HCT116 (cell line): ENCODE data around the gene ASCC2. TPM values are rescaled to one million over a fixed set of nuclear protein-coding genes. Genes with fewer than 3 reads are reported as not detected.

Source experiments
- ATAC-seq: fragments of 200-7000 bp; cut with Tn5 transposase; 2 replicates; pipeline ENCODE4 v1.9.1; 2020; ENCODE audit warnings: mild to moderate bottlenecking, moderate library complexity
- BruUV-seq: library from RNA; stranded (reverse); fragments of 400-500 nt; replicated peaks from 2 replicates; lab custom pipeline; 2021; lab: Mats Ljungman, UMichigan
- CTCF ChIA-PET: fragments of 300-600 bp; sonication (Branson Sonifier 250); formaldehyde crosslinking; loops from one replicate; lab custom pipeline; 2021; ENCODE audit warnings: antibody characterized with exemption; lab: Charles Lee
- POLR2A ChIA-PET: fragments of 300-600, 350-600 bp; sonication (Branson Sonifier 250); formaldehyde crosslinking; loops from one replicate; lab custom pipeline; 2021; ENCODE audit warnings: antibody characterized with exemption; lab: Charles Lee
- RAD21 ChIA-PET, 2 experiments: fragments of 300-600 bp; sonication (Branson Sonifier 250); formaldehyde crosslinking; loops; one replicate each; lab custom pipeline; 2023; ENCODE audit warnings: low total read pairs in 2 of 2; ENCODE audit not compliant: uncharacterized antibody in 2 of 2, unreplicated experiment in 2 of 2, low non-redundant PET in 1 of 2; lab: Charles Lee
- DNase-seq: peaks from one replicate; pipeline ENCODE4 v3.0.0-alpha.2; 2010; ENCODE audit warnings: low read depth, low spot score
- H2AFZ ChIP-seq: fragments of 200-600 bp; shearing (Covaris generic), sonication (generic); 2 replicates; pipeline ENCODE4 v1.6.1; 2017; ENCODE audit warnings: low read depth, mixed run types, mixed read lengths, antibody characterized with exemption, low read length; ENCODE audit not compliant: poor library complexity, severe bottlenecking
- H3K27ac ChIP-seq: 2 replicates; pipeline ENCODE4 v1.5.1; 2012; ENCODE audit warnings: low read depth, low read length
- H3K27me3 ChIP-seq: fragments of 200-600 bp; sonication (generic); 2 replicates; pipeline ENCODE4 v1.6.1; 2016; ENCODE audit warnings: mixed run types, low read length, mixed read lengths; ENCODE audit not compliant: insufficient read depth
- H3K36me3 ChIP-seq, 2 experiments: fragments of 200-500 bp in 1 of 2; fragments of 200-600 bp in 1 of 2; sonication (Bioruptor generic) in 1 of 2; sonication (generic) in 1 of 2; 2 replicates each; pipeline versions ENCODE4 v1.5.1 to v1.6.1; 2014 to 2016; ENCODE audit warnings: low read length in 2 of 2, inconsistent platforms in 1 of 2, mixed read lengths in 1 of 2, mixed run types in 1 of 2; ENCODE audit not compliant: insufficient read depth in 2 of 2, control insufficient read depth in 1 of 2
- H3K4me1 ChIP-seq, 2 experiments: fragments of 200-600 bp in 1 of 2; sonication (generic) in 1 of 2; 2 replicates each; pipeline versions ENCODE4 v1.5.1 to v1.6.1; 2012 to 2017; ENCODE audit warnings: low read length in 2 of 2, inconsistent platforms in 1 of 2, mild to moderate bottlenecking in 1 of 2, mixed read lengths in 1 of 2, mixed run types in 1 of 2, moderate library complexity in 1 of 2; ENCODE audit not compliant: insufficient read depth in 2 of 2, control insufficient read depth in 1 of 2
- H3K4me2 ChIP-seq: fragments of 200-600 bp; sonication (generic); 2 replicates; pipeline ENCODE4 v1.6.1; 2017; ENCODE audit warnings: mixed run types, low read length, mixed read lengths
- H3K4me3 ChIP-seq, 2 experiments: fragments of 200-600 bp in 1 of 2; sonication (generic) in 1 of 2; replicated peaks in 1 of 2; 2 replicates each; pipeline ENCODE4 v1.5.1; 2011 to 2016; ENCODE audit warnings: low read length in 2 of 2, control low read depth in 1 of 2, low read depth in 1 of 2, mild to moderate bottlenecking in 1 of 2, mixed read lengths in 1 of 2, mixed run types in 1 of 2
- H3K79me2 ChIP-seq: fragments of 200-600 bp; sonication (generic); 2 replicates; pipeline ENCODE4 v1.6.1; 2017; ENCODE audit warnings: mild to moderate bottlenecking, mixed run types, low read length, moderate library complexity, mixed read lengths; ENCODE audit not compliant: insufficient read depth
- H3K9ac ChIP-seq: fragments of 200-600 bp; sonication (generic); 2 replicates; pipeline ENCODE4 v1.6.1; 2016; ENCODE audit warnings: low read length, mixed read lengths
- H3K9me2 ChIP-seq: fragments of 200-600 bp; sonication (generic), shearing (Covaris generic); 2 replicates; pipeline ENCODE4 v1.6.1; 2017; ENCODE audit warnings: mixed run types, mild to moderate bottlenecking, moderate library complexity; ENCODE audit not compliant: insufficient read depth
- H3K9me3 ChIP-seq, 2 experiments: fragments of 200-500 bp in 1 of 2; fragments of 200-600 bp in 1 of 2; sonication (Bioruptor generic) in 1 of 2; sonication (generic) in 1 of 2; 2 replicates each; pipeline ENCODE4 v1.6.1; 2014 to 2017; ENCODE audit warnings: low read length in 2 of 2, mixed read lengths in 2 of 2, inconsistent platforms in 1 of 2, low read depth in 1 of 2, mild to moderate bottlenecking in 1 of 2, mixed run types in 1 of 2, moderate library complexity in 1 of 2; ENCODE audit not compliant: control insufficient read depth in 1 of 2, insufficient read depth in 1 of 2
- H4K20me1 ChIP-seq: fragments of 200-600 bp; sonication (generic), shearing (Covaris generic); 2 replicates; pipeline ENCODE4 v1.6.1; 2017; ENCODE audit warnings: mixed run types, mild to moderate bottlenecking, moderate library complexity; ENCODE audit not compliant: insufficient read depth
- CEBPB ChIP-seq: IDR thresholded peaks from 2 replicates; pipeline ENCODE4 v1.6.1; 2012; ENCODE audit warnings: low read depth
- EGR1 ChIP-seq: IDR thresholded peaks from 2 replicates; pipeline ENCODE4 v1.6.1; 2012; ENCODE audit warnings: low read depth
- EZH2 ChIP-seq: fragments of 200-600 bp; sonication (generic); IDR thresholded peaks from 2 replicates; pipeline ENCODE4 v1.6.1; 2017; ENCODE audit warnings: antibody characterized with exemption, mixed run types
- EZH2phosphoT487 ChIP-seq: fragments of 200-600 bp; IDR thresholded peaks from 2 replicates; pipeline ENCODE4 v1.6.1; 2018; ENCODE audit warnings: antibody characterized with exemption, borderline replicate concordance
- JUND ChIP-seq: IDR thresholded peaks from 2 replicates; pipeline ENCODE4 v1.6.1; 2012
- POLR2A ChIP-seq: IDR thresholded peaks from 2 replicates; pipeline ENCODE4 v1.7.0; 2011; ENCODE audit warnings: borderline replicate concordance; ENCODE audit not compliant: insufficient read depth, insufficient read length; ENCODE audit errors: extremely low read depth
- POLR2AphosphoS5 ChIP-seq: IDR thresholded peaks from 2 replicates; pipeline ENCODE4 v1.6.1; 2011; ENCODE audit warnings: mild to moderate bottlenecking, low read depth, low read length, moderate library complexity
- SRF ChIP-seq: IDR thresholded peaks from 2 replicates; pipeline ENCODE4 v1.6.1; 2012; ENCODE audit warnings: low read depth
- TCF7L2 ChIP-seq: IDR thresholded peaks from 2 replicates; pipeline ENCODE4 v1.7.0; 2011; ENCODE audit warnings: borderline replicate concordance, inconsistent platforms; ENCODE audit not compliant: insufficient read depth, insufficient read length; ENCODE audit errors: extremely low read depth
- YY1 ChIP-seq: IDR thresholded peaks from 2 replicates; pipeline ENCODE4 v1.6.1; 2011; ENCODE audit warnings: low read length, low read depth, moderate library complexity, mild to moderate bottlenecking; ENCODE audit not compliant: insufficient replicate concordance; ENCODE audit errors: extremely low read depth
- intact Hi-C: fragments of 100-400 bp; cut with micrococcal nuclease; formaldehyde crosslinking; loops from 2 replicates; pipeline ENCODE4 v1.10.0; 2022
- total RNA-seq: library from RNA; stranded (reverse); gene quantifications from one replicate; pipeline ENCODE4 v1.2.1, GENCODE V29; 2021; ENCODE audit not compliant: unreplicated experiment
- TF ChIP-seq, protein P1 (sequence below), 3 experiments: fragments of 200-600 bp in 1 of 3; sonication (generic) in 1 of 3; IDR thresholded peaks in 2 of 3; conservative IDR thresholded peaks in 1 of 3; 2 replicates each; pipeline ENCODE4 v1.5.1; 2012 to 2017; ENCODE audit warnings: low read depth in 2 of 3, low read length in 2 of 3, antibody characterized with exemption in 1 of 3, borderline replicate concordance in 1 of 3, control low read depth in 1 of 3, mild to moderate bottlenecking in 1 of 3, mixed read lengths in 1 of 3, mixed run types in 1 of 3, moderate library complexity in 1 of 3; ENCODE audit not compliant: insufficient read depth in 1 of 3
- TF ChIP-seq, protein P2 (sequence below): IDR thresholded peaks from 2 replicates; pipeline ENCODE4 v1.6.1; 2012

The ASCC2 gene
- total RNA-seq, 1 experiment from 2014 or later: 68.6 TPM

DNA sequence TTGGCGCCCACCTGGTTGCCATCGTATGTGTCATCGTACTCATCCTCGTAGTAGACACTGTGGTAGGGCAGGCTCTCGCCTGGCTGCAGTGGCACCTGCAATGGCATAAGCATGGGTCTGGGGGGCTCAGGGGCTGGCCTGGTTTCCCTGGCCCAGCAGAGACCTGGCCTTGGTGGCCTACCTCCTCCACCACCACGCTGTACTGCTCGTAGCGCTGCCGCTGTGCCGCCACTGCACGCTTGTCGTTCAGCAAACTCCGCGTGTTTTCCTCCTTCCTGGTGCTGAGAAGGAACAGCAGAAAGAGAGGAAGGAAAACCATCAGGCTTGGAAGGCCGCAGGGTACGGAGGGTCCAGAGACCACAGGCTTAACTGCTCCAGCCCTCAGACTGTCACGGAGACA is 44.7 kb downstream of the ASCC2 start:
- ATAC-seq: no peak
- intact Hi-C loops: no loop called here
- Histone ChIP-seq H3K4me1 (peaks cover 7 to 10% of the 10 kb centered on the region in 2 experiments), H2AFZ (no peak overlapping the region), H3K79me2 (no peaks in the 10 kb centered on the region), H3K4me2 (no peak overlapping the region), H3K9me3 (no peaks in the 10 kb centered on the region), H3K4me3 (no peak overlapping the region), H3K27me3 (no peaks in the 10 kb centered on the region), H3K9me2 (no peaks in the 10 kb centered on the region), H3K9ac (no peak overlapping the region), H3K27ac (no peak overlapping the region), H4K20me1 (no peaks in the 10 kb centered on the region), H3K36me3 (peaks cover 19 to 36% of the 10 kb centered on the region in 2 experiments; a peak in 3 of 4 replicates)
- no peak for DNase-seq
- ChIA-PET RAD21 (no interaction called here), POLR2A (no interaction called here), CTCF (no interaction called here)
- TF ChIP-seq CEBPB (no peak), JUND (no peak), EZH2phosphoT487 (no peak), POLR2AphosphoS5 (no peak), EZH2 (no peak), YY1 (no peak), TCF7L2 (no peak), EGR1 (no peak), SRF (no peak), POLR2A (no peak)
- TF ChIP-seq, protein P1, sequence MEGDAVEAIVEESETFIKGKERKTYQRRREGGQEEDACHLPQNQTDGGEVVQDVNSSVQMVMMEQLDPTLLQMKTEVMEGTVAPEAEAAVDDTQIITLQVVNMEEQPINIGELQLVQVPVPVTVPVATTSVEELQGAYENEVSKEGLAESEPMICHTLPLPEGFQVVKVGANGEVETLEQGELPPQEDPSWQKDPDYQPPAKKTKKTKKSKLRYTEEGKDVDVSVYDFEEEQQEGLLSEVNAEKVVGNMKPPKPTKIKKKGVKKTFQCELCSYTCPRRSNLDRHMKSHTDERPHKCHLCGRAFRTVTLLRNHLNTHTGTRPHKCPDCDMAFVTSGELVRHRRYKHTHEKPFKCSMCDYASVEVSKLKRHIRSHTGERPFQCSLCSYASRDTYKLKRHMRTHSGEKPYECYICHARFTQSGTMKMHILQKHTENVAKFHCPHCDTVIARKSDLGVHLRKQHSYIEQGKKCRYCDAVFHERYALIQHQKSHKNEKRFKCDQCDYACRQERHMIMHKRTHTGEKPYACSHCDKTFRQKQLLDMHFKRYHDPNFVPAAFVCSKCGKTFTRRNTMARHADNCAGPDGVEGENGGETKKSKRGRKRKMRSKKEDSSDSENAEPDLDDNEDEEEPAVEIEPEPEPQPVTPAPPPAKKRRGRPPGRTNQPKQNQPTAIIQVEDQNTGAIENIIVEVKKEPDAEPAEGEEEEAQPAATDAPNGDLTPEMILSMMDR (IDR thresholded peaks at IDR 0.05 in 2 of 3, conservative IDR thresholded peaks at IDR 0.05 in 1 of 3; ENCODE audit: borderline replicate concordance in 1 of 3, insufficient read depth in 1 of 3, low read depth in 2 of 3, low read length in 2 of 3): no peak
- TF ChIP-seq, protein P2, sequence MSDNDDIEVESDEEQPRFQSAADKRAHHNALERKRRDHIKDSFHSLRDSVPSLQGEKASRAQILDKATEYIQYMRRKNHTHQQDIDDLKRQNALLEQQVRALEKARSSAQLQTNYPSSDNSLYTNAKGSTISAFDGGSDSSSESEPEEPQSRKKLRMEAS: no peak
- BruUV-seq: no TSS peak
